ENCODE results near the gene CAT. TPM values are rescaled to one million over a fixed set of nuclear protein-coding genes. Genes with fewer than 3 reads are reported as not detected.

Gene CAT
- total RNA-seq, 2 donors from 2014 or later = 53.3 to 71.5 TPM

DNA sequence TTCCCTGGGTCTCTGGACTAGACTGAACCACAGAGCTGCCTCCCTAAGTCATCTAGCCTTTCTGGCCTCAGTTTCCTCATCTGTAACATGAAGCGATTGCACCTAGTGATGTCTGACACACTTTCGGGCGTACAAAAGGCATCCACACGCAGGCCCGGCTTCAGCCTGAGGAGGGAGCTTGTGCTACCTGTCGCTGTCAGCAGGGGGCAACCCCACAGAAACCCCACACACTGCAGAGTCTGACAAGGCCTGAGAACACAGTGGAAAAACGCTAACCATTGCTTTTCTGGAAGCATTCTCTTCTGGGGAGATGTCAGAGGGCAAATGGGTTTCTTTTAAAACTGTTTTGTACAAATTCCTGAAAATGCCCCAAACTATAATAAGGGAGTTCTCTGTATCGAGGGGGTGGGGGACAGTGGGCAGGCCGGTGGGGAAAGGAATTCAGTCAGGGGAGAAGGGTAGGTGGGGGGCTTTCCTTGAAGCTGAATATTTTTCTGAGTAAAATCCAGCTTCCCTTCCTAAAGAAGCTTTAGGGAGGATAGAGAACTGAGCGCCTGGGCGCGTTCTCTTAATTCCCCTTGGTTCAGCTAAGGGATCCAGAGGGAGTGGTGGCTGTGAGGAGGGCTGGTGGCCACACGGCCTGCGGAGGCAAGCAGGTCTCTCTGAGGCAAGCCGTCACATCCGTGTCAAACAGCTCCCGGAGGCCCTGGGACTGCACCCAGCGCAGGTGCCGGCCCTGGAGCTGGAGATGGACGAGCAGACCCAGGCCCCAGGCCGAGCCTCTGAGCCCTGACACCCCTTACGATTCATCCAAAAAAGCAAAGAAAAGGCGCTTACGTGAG, 74.3 kb downstream of the CAT start:
- no peak for DNase-seq (ENCODE audit: low spot score)
- intact Hi-C loops (cut with DNase I) = no loop called here

DNA sequence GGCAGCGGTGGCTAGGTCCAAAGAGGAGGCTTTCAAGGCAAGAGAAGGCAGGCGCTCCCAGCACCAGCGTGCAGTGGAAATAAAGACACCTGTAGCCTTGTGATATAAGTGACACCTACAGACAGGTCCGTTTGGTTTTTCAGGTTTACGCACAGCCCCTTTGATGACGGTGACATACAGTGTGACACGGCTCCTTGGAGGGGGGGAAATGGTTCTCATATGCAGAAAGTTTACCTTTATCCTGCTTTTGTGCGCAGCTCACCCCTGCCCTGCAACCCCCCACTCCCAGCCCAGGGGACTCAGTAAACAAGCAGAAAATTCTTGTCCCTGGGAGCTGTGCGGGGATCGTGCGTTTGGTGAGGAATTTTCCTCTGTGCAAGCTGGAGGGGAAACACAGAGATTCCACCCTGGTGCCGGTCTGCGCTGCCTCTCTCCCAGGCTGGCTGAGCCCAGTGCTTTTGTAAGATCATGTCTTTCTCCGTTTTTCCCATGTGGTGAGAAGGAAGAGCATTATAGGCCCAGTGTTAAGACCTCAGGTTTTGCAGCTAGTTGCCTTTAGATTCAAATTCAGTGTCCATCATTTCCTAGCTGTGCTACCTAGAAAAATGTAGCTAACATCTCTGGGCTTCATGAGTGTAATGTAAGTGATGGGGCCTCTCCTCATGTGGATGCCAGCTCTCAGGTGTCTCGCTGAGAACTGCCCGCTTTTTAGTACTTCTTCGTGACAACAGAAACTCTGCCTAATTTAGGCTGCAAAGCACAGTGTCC, 75.1 kb downstream of the CAT start, which contains the start of gene ELF5:
Gene ELF5 (minus strand): TSS at position 113 of the 768 bp plus-strand sequence. CDS start 8,045 bp downstream, outside the sequence.
- intact Hi-C loops (cut with DNase I) = no loop called here
- no peak for DNase-seq (ENCODE audit: low spot score)

DNA sequence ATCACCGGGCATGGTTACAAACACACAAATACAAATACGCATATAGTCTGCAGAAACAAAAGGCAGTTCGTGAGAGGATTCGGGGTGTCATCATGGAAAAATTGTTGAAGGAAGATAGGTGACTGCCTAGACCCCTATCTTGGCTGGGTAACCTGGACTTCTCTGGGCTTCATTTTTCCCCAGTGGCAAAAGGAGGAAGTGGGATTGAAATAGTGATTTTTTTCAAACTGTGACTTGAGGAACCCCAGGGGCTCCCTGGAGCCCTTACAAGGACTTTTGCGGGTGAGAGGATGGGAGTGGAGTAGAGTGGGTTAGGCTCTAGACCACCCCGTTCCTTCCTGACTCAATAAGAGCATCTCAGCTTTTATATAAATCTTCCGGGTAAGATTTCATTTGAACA, 75.9 kb downstream of the CAT start:
- DNase-seq (ENCODE audit: low spot score) = no peak
- intact Hi-C loops (cut with DNase I) = no loop called here

DNA sequence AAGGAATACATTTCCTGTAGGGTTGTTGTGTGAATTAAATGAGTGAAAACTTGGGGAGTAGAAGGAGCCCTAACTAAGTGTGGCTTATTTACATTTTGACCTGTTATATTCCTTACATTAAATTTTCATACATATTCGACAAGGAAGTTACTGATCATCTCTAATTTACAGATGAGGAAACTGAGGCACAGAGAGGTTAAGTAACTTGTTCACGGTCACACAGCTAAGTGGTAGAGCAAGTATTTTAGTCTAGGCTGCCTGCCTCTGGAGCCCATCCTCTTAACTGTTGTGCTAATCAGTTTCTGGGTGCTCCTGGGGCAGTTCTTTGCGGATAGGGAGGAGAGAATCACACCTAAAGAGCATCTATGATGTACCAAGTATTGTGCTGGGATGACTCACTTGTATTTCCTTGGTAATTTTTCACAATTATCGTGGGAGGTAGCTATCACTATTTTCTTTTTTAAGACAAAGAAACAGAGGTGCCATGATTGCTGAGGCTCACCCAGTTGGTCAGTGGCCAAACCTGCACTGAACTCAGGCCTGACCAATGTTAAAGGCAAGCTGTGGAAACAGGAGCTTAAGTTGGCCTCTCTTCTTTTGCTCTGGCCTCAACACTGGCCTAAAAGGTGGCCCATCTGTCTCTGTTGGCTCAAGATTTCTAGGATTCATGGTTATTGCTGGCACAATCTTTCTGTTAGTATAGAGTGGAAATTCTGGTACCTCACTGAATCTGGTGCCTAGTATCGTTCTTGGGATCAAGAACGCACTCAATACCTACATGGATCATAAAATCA, 77.7 kb downstream of the CAT start:
- DNase-seq (ENCODE audit: low spot score) = no peak
- intact Hi-C loops (cut with DNase I) = no loop called here

DNA sequence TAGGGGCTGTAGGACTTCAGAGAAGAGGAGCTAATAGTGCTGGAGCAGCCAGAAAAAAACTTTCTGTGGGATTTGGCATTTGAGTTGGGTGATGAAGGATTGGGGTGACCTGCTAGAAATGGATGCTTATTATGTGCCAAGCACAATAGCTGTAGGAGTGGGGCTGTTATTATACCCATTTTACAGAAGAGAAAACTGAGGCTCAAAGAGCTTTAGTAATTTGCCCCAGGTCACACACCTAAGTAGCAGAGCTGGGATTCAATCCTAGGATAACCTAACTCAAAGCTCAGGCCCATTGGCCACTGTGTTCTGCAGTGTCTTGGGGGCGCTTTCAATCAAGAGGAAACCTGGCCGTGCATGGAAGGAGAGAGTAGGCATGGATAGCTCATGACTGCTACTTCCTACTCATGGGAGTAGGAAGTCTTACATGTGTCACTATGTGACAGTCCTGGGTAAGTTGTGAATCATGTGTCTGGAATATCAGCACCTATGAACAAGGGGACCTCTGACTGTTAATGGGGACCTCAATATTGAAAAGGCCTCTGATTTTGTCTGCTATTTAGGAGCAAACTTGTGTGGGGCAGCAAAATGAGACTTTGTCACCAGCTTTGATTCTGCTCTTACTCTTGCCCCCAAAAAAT, 81.0 kb downstream of the CAT start:
- intact Hi-C loops (cut with DNase I) = no loop called here

DNA sequence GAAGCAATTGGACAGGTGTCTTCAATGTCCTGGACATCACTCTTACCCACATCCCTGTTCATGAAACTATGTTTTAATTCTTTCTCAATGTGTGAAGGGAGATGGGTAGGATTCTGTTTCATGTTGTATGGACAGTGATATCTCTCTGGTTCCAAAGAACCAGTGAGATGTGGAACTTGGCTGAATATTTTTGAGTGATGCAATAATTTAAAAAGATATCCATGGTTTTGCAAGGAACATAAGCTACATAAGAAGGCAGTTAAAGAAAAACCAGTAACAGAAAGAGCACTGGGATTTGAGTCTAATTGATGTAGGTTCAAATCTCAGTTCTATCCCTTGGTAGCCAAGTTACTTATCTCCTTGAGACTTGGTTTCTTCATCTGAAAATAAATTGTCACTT, 82.5 kb downstream of the CAT start:
- intact Hi-C loops (cut with DNase I) = no loop called here
- no peak for DNase-seq (ENCODE audit: low spot score)

More for the DNA sequence above, 81.0 kb downstream of the CAT start:
- DNase-seq (ENCODE audit: low spot score) = no peak

Other genes starting within 250 kb of the CAT start
- gene ABTB2, start 80.9 kb upstream of the CAT start, total RNA-seq = 1 to 10 TPM; 8.6 to 8.7 TPM
- gene ELF5, start 74.9 kb downstream of the CAT start, total RNA-seq = not detected
- not detected for gene EHF, start 182.2 kb downstream of the CAT start, total RNA-seq

Measured in posterior vena cava (tissue), 2 donors.